ENCODE data around the gene ACTN2.
"Not testable (repeated sequence)": the region's sequence is repeated elsewhere in the genome, so short reads cannot be mapped to it uniquely, and the experiment has no call there.

ACTN2 gene

GRCh38 chr1:236685917-236686814 lies at the start of gene ACTN2:
Gene ACTN2, plus strand, starts transcription at chr1:236686499. Its CDS starts 175 bp downstream, at chr1:236686674.
- peak; percentile 45 for DNase-seq (ENCODE audit: low spot score)

GRCh38 chr1:236638945-236639344 lies 47.4 kb upstream of the ACTN2 start:
- DNase-seq (ENCODE audit: low spot score) = no peak

GRCh38 chr1:236639686-236640085 lies 46.6 kb upstream of the ACTN2 start:
- DNase-seq (ENCODE audit: low spot score) = no peak

- no peak for DNase-seq (ENCODE audit: low spot score)
Measured at GRCh38 chr1:236642763-236643162, 43.5 kb upstream of the ACTN2 start.

GRCh38 chr1:236645016-236645680 lies 41.2 kb upstream of the ACTN2 start:
- peak; percentile 7 for DNase-seq (ENCODE audit: low spot score)

- no peak for DNase-seq (ENCODE audit: low spot score)
Measured at GRCh38 chr1:236654511-236654910, 31.8 kb upstream of the ACTN2 start.

- DNase-seq (ENCODE audit: low spot score) = no peak
Measured at GRCh38 chr1:236654957-236655356, 31.3 kb upstream of the ACTN2 start.

GRCh38 chr1:236657398-236657797 lies 28.9 kb upstream of the ACTN2 start:
- DNase-seq (ENCODE audit: low spot score) = no peak

- no peak for DNase-seq (ENCODE audit: low spot score)
Measured at GRCh38 chr1:236659792-236660587, 26.3 kb upstream of the ACTN2 start.

GRCh38 chr1:236663934-236664333 lies 22.4 kb upstream of the ACTN2 start:
- DNase-seq (ENCODE audit: low spot score) = no peak

GRCh38 chr1:236668909-236669308 lies 17.4 kb upstream of the ACTN2 start:
- DNase-seq (ENCODE audit: low spot score) = not testable (repeated sequence)

- DNase-seq (ENCODE audit: low spot score) = no peak
Measured at GRCh38 chr1:236670060-236670459, 16.2 kb upstream of the ACTN2 start.

- DNase-seq (ENCODE audit: low spot score) = no peak
Measured at GRCh38 chr1:236673289-236673919, 12.9 kb upstream of the ACTN2 start.

GRCh38 chr1:236677641-236678235 lies 8.6 kb upstream of the ACTN2 start:
- DNase-seq (ENCODE audit: low spot score) = no peak

- DNase-seq (ENCODE audit: low spot score) = no peak
Measured at GRCh38 chr1:236681219-236681618, 5.1 kb upstream of the ACTN2 start.

- no peak for DNase-seq (ENCODE audit: low spot score)
Measured at GRCh38 chr1:236685205-236685916, 938 bp upstream of the ACTN2 start.

GRCh38 chr1:236686815-236687160 lies 489 bp downstream of the ACTN2 start:
- DNase-seq (ENCODE audit: low spot score) = no peak

GRCh38 chr1:236687273-236687672 lies 974 bp downstream of the ACTN2 start:
- no peak for DNase-seq (ENCODE audit: low spot score)

GRCh38 chr1:236688705-236689104 lies 2.4 kb downstream of the ACTN2 start:
- no peak for DNase-seq (ENCODE audit: low spot score)

- DNase-seq (ENCODE audit: low spot score) = no peak
Measured at GRCh38 chr1:236689713-236690569, 3.6 kb downstream of the ACTN2 start.
